Type B pancreatic cell (in vitro differentiated cells): ENCODE measurements around the gene DSCAM. TPM values are rescaled to one million over a fixed set of nuclear protein-coding genes. Genes with fewer than 3 reads are reported as not detected.

Experiments used
- DNase-seq: peaks from one replicate; pipeline ENCODE4 v3.0.0; 2021; ENCODE audit warnings: mixed read lengths; ENCODE audit not compliant: unreplicated experiment; ENCODE audit errors: extremely low spot score
- H3K27ac Mint-ChIP-seq: 2 replicates; pipeline ENCODE4 v1.8.0; 2021; ENCODE audit warnings: mild to moderate bottlenecking, mixed read lengths
- H3K27me3 Mint-ChIP-seq: 2 replicates; pipeline ENCODE4 v1.8.0; 2021; ENCODE audit warnings: mixed read lengths
- H3K36me3 Mint-ChIP-seq: 2 replicates; pipeline ENCODE4 v1.8.0; 2021; ENCODE audit warnings: mixed read lengths
- H3K4me1 Mint-ChIP-seq: one replicate; pipeline ENCODE4 v1.8.0; 2021; ENCODE audit warnings: mixed read lengths; ENCODE audit not compliant: unreplicated experiment
- H3K4me3 Mint-ChIP-seq: 2 replicates; pipeline ENCODE4 v1.8.0; 2021; ENCODE audit warnings: mild to moderate bottlenecking, mixed read lengths
- H3K9me3 Mint-ChIP-seq: 2 replicates; pipeline ENCODE4 v1.8.0; 2021; ENCODE audit warnings: mixed read lengths
- CTCF ChIP-seq: fragments of 200-600 bp; sonication (generic); conservative IDR thresholded peaks from 2 replicates; pipeline ENCODE4 v1.5.0; 2021; ENCODE audit warnings: antibody characterized with exemption, mild to moderate bottlenecking
- total RNA-seq: library from RNA; stranded (reverse); gene quantifications from 2 replicates; pipeline ENCODE4 v1.2.1, GENCODE V29; 2021; ENCODE audit warnings: low replicate concordance

DSCAM gene
- total RNA-seq, 1 donor from 2014 or later: 1.4 TPM

- H3K9me3 Mint-ChIP-seq: no peaks in the 10 kb centered on the region
- no peak overlapping the region for H3K27ac Mint-ChIP-seq
- H3K27me3 Mint-ChIP-seq: peaks cover 8% of the 10 kb centered on the region
- no peaks in the 10 kb centered on the region for H3K36me3 Mint-ChIP-seq
- no peak for TF ChIP-seq CTCF
- H3K4me3 Mint-ChIP-seq: no peak overlapping the region
- H3K4me1 Mint-ChIP-seq: peaks cover 10% of the 10 kb centered on the region
- no peak for DNase-seq
Observed at GRCh38 chr21:40835184-40835694, 11.7 kb downstream of the DSCAM start.

GRCh38 chr21:40833184-40833583 lies 13.8 kb downstream of the DSCAM start:
- Mint-ChIP-seq H3K9me3 (peaks cover 4% of the 10 kb centered on the region), H3K4me1 (peaks cover 4% of the 10 kb centered on the region), H3K36me3 (no peaks in the 10 kb centered on the region), H3K27me3 (no peaks in the 10 kb centered on the region), H3K27ac (no peak overlapping the region), H3K4me3 (no peak overlapping the region)
- no peak for DNase-seq
- TF ChIP-seq CTCF: no peak

GRCh38 chr21:40832316-40832715 lies 14.6 kb downstream of the DSCAM start:
- Mint-ChIP-seq H3K27ac (no peak overlapping the region), H3K4me1 (peaks cover under 1% of the 10 kb centered on the region), H3K27me3 (peaks cover 4% of the 10 kb centered on the region), H3K36me3 (peaks cover 4% of the 10 kb centered on the region), H3K9me3 (peaks cover 8% of the 10 kb centered on the region), H3K4me3 (no peak overlapping the region)
- TF ChIP-seq CTCF: no peak
- DNase-seq: no peak

GRCh38 chr21:40830836-40831235 lies 16.1 kb downstream of the DSCAM start:
- no peaks in the 10 kb centered on the region for H3K4me1 Mint-ChIP-seq
- H3K36me3 Mint-ChIP-seq: peaks cover 4% of the 10 kb centered on the region
- H3K27me3 Mint-ChIP-seq: peaks cover 9% of the 10 kb centered on the region
- H3K27ac Mint-ChIP-seq: no peak overlapping the region
- no peak for TF ChIP-seq CTCF
- DNase-seq: no peak
- H3K4me3 Mint-ChIP-seq: no peak overlapping the region
- H3K9me3 Mint-ChIP-seq: peaks cover 8% of the 10 kb centered on the region

GRCh38 chr21:40829791-40830190 lies 17.2 kb downstream of the DSCAM start:
- Mint-ChIP-seq H3K9me3 (peaks cover 8% of the 10 kb centered on the region), H3K4me3 (no peak overlapping the region), H3K36me3 (peaks cover 4% of the 10 kb centered on the region), H3K27ac (no peak overlapping the region), H3K27me3 (peaks cover 9% of the 10 kb centered on the region), H3K4me1 (no peaks in the 10 kb centered on the region)
- TF ChIP-seq CTCF: no peak
- DNase-seq: no peak

- Mint-ChIP-seq H3K4me1 (no peaks in the 10 kb centered on the region), H3K27ac (no peak overlapping the region), H3K36me3 (peaks cover 4% of the 10 kb centered on the region), H3K4me3 (no peak overlapping the region), H3K27me3 (peaks cover 9% of the 10 kb centered on the region), H3K9me3 (peaks cover 8% of the 10 kb centered on the region)
- no peak for DNase-seq
- no peak for TF ChIP-seq CTCF
Observed at GRCh38 chr21:40829308-40829707, 17.6 kb downstream of the DSCAM start.
